Measurements from ENCODE around the gene SH3BP4. TPM values are rescaled to one million over a fixed set of nuclear protein-coding genes. Genes with fewer than 3 reads are reported as not detected.
A peak's percentile ranks its signal among the peaks of the same experiment; 100 is the strongest.

The SH3BP4 gene
- total and polyA plus RNA-seq, 4 donors, result 4.5 to 32.2 (median 16.3) TPM

- Histone ChIP-seq H3K27ac (ENCODE audit: low read depth in 1 of 2, low read length in 2 of 2) (no peak overlapping the region), H3K4me3 (ENCODE audit: low read length in 2 of 2) (no peak overlapping the region), H3K36me3 (ENCODE audit: control insufficient read depth in 1 of 2, insufficient read depth in 2 of 2, low read length in 1 of 2) (no peaks in the 10 kb centered on the region), H3K4me1 (ENCODE audit: control insufficient read depth in 1 of 2, insufficient read depth in 2 of 2, low read length in 2 of 2) (no peaks in the 10 kb centered on the region), H3K27me3 (ENCODE audit: control insufficient read depth in 1 of 2, insufficient read depth in 2 of 2, low read length in 1 of 2) (no peaks in the 10 kb centered on the region), H3K9me3 (ENCODE audit: control insufficient read depth, low read length) (no peaks in the 10 kb centered on the region)
- no peak for ATAC-seq (ENCODE audit: low FRiP score)
- 88 to 89% methylated on average over 9 of the region's 9 CpGs for WGBS, 2 donors
- no peak for DNase-seq
- intact Hi-C loops (cut with DNase I), result no loop called here
These were observed 140.2 kb downstream of the SH3BP4 start for GRCh38 chr2:235091983-235092382.

GRCh38 chr2:235092433-235093223, 140.8 kb downstream of the SH3BP4 start:
- Histone ChIP-seq H3K4me1 (ENCODE audit: control insufficient read depth in 1 of 2, insufficient read depth in 2 of 2, low read length in 2 of 2) (no peaks in the 10 kb centered on the region), H3K36me3 (ENCODE audit: control insufficient read depth in 1 of 2, insufficient read depth in 2 of 2, low read length in 1 of 2) (no peaks in the 10 kb centered on the region), H3K27ac (ENCODE audit: low read depth in 1 of 2, low read length in 2 of 2) (no peak overlapping the region), H3K27me3 (ENCODE audit: control insufficient read depth in 1 of 2, insufficient read depth in 2 of 2, low read length in 1 of 2) (no peaks in the 10 kb centered on the region), H3K4me3 (ENCODE audit: low read length in 2 of 2) (no peak overlapping the region), H3K9me3 (ENCODE audit: control insufficient read depth, low read length) (no peaks in the 10 kb centered on the region)
- intact Hi-C loops (cut with DNase I), result no loop called here
- no peak for DNase-seq
- ATAC-seq (ENCODE audit: low FRiP score), result no peak
- 93 to 95% methylated on average over 17 of the region's 17 CpGs for WGBS, 2 donors

- DNase-seq (no peak), ATAC-seq (ENCODE audit: low FRiP score) (no peak)
- intact Hi-C loops (cut with DNase I), result no loop called here
- no peak overlapping the region for H3K4me3 ChIP-seq (ENCODE audit: low read length in 2 of 2)
- H3K27ac ChIP-seq (ENCODE audit: low read depth in 1 of 2, low read length in 2 of 2), result no peak overlapping the region
- H3K4me1 ChIP-seq (ENCODE audit: control insufficient read depth in 1 of 2, insufficient read depth in 2 of 2, low read length in 2 of 2), result no peaks in the 10 kb centered on the region
- no peaks in the 10 kb centered on the region for H3K36me3 ChIP-seq (ENCODE audit: control insufficient read depth in 1 of 2, insufficient read depth in 2 of 2, low read length in 1 of 2)
- no peaks in the 10 kb centered on the region for H3K9me3 ChIP-seq (ENCODE audit: control insufficient read depth, low read length)
- 85 to 93% methylated on average over 1 of the region's 1 CpG for WGBS, 2 donors
- no peaks in the 10 kb centered on the region for H3K27me3 ChIP-seq (ENCODE audit: control insufficient read depth in 1 of 2, insufficient read depth in 2 of 2, low read length in 1 of 2)
These were observed 142.6 kb downstream of the SH3BP4 start for GRCh38 chr2:235094457-235094856.

- H3K4me3 ChIP-seq (ENCODE audit: low read length in 2 of 2), result no peak overlapping the region
- intact Hi-C loops (cut with DNase I), result no loop called here
- WGBS, 2 donors, result 90 to 95% methylated on average over 2 of the region's 2 CpGs
These were observed 143.8 kb downstream of the SH3BP4 start for GRCh38 chr2:235095569-235095968.

GRCh38 chr2:235096447-235096846, 144.6 kb downstream of the SH3BP4 start:
- ATAC-seq (ENCODE audit: low FRiP score), result no peak
- no peak overlapping the region for H3K4me3 ChIP-seq (ENCODE audit: low read length in 2 of 2)
- WGBS, 2 donors, result 95 to 96% methylated on average over 4 of the region's 4 CpGs
- H3K4me1 ChIP-seq (ENCODE audit: control insufficient read depth in 1 of 2, insufficient read depth in 2 of 2, low read length in 2 of 2), result no peaks in the 10 kb centered on the region
- intact Hi-C loops (cut with DNase I), result no loop called here
- no peak overlapping the region for H3K27ac ChIP-seq (ENCODE audit: low read depth in 1 of 2, low read length in 2 of 2)
- no peaks in the 10 kb centered on the region for H3K36me3 ChIP-seq (ENCODE audit: control insufficient read depth in 1 of 2, insufficient read depth in 2 of 2, low read length in 1 of 2)
- no peaks in the 10 kb centered on the region for H3K27me3 ChIP-seq (ENCODE audit: control insufficient read depth in 1 of 2, insufficient read depth in 2 of 2, low read length in 1 of 2)
- H3K9me3 ChIP-seq (ENCODE audit: control insufficient read depth, low read length), result no peaks in the 10 kb centered on the region
- DNase-seq, result no peak

More at GRCh38 chr2:235095569-235095968, 143.8 kb downstream of the SH3BP4 start:
- DNase-seq, result no peak
- Histone ChIP-seq H3K27me3 (ENCODE audit: control insufficient read depth in 1 of 2, insufficient read depth in 2 of 2, low read length in 1 of 2) (no peaks in the 10 kb centered on the region), H3K36me3 (ENCODE audit: control insufficient read depth in 1 of 2, insufficient read depth in 2 of 2, low read length in 1 of 2) (no peaks in the 10 kb centered on the region), H3K27ac (ENCODE audit: low read depth in 1 of 2, low read length in 2 of 2) (no peak overlapping the region), H3K4me1 (ENCODE audit: control insufficient read depth in 1 of 2, insufficient read depth in 2 of 2, low read length in 2 of 2) (no peaks in the 10 kb centered on the region), H3K9me3 (ENCODE audit: control insufficient read depth, low read length) (no peaks in the 10 kb centered on the region)
- no peak for ATAC-seq (ENCODE audit: low FRiP score)

- Histone ChIP-seq H3K27me3 (ENCODE audit: control insufficient read depth in 1 of 2, insufficient read depth in 2 of 2, low read length in 1 of 2) (no peaks in the 10 kb centered on the region), H3K36me3 (ENCODE audit: control insufficient read depth in 1 of 2, insufficient read depth in 2 of 2, low read length in 1 of 2) (no peaks in the 10 kb centered on the region), H3K27ac (ENCODE audit: low read depth in 1 of 2, low read length in 2 of 2) (no peak overlapping the region), H3K4me3 (ENCODE audit: low read length in 2 of 2) (no peak overlapping the region), H3K9me3 (ENCODE audit: control insufficient read depth, low read length) (no peaks in the 10 kb centered on the region), H3K4me1 (ENCODE audit: control insufficient read depth in 1 of 2, insufficient read depth in 2 of 2, low read length in 2 of 2) (no peaks in the 10 kb centered on the region)
- DNase-seq (no peak), ATAC-seq (ENCODE audit: low FRiP score) (no peak)
- intact Hi-C loops (cut with DNase I), result no loop called here
- 86 to 87% methylated on average over 6 of the region's 6 CpGs for WGBS, 2 donors
These were observed 145.4 kb downstream of the SH3BP4 start for GRCh38 chr2:235097196-235097595.

GRCh38 chr2:235098269-235098668, 146.5 kb downstream of the SH3BP4 start:
- Histone ChIP-seq H3K27ac (ENCODE audit: low read depth in 1 of 2, low read length in 2 of 2) (no peak overlapping the region), H3K4me3 (ENCODE audit: low read length in 2 of 2) (no peak overlapping the region), H3K27me3 (ENCODE audit: control insufficient read depth in 1 of 2, insufficient read depth in 2 of 2, low read length in 1 of 2) (no peaks in the 10 kb centered on the region), H3K36me3 (ENCODE audit: control insufficient read depth in 1 of 2, insufficient read depth in 2 of 2, low read length in 1 of 2) (no peaks in the 10 kb centered on the region), H3K4me1 (ENCODE audit: control insufficient read depth in 1 of 2, insufficient read depth in 2 of 2, low read length in 2 of 2) (no peaks in the 10 kb centered on the region), H3K9me3 (ENCODE audit: control insufficient read depth, low read length) (no peaks in the 10 kb centered on the region)
- intact Hi-C loops (cut with DNase I), result no loop called here
- no peak for ATAC-seq (ENCODE audit: low FRiP score)
- no peak for DNase-seq
- 71 to 80% methylated on average over 4 of the region's 4 CpGs for WGBS, 2 donors

GRCh38 chr2:235098736-235099494, 147.1 kb downstream of the SH3BP4 start:
- no peaks in the 10 kb centered on the region for H3K9me3 ChIP-seq (ENCODE audit: control insufficient read depth, low read length)
- no peak overlapping the region for H3K4me3 ChIP-seq (ENCODE audit: low read length in 2 of 2)
- H3K27ac ChIP-seq (ENCODE audit: low read depth in 1 of 2, low read length in 2 of 2), result no peak overlapping the region
- no peaks in the 10 kb centered on the region for H3K4me1 ChIP-seq (ENCODE audit: control insufficient read depth in 1 of 2, insufficient read depth in 2 of 2, low read length in 2 of 2)
- 72 to 77% methylated on average over 9 of the region's 9 CpGs for WGBS, 2 donors
- no peaks in the 10 kb centered on the region for H3K36me3 ChIP-seq (ENCODE audit: control insufficient read depth in 1 of 2, insufficient read depth in 2 of 2, low read length in 1 of 2)
- intact Hi-C loops (cut with DNase I), result no loop called here
- no peaks in the 10 kb centered on the region for H3K27me3 ChIP-seq (ENCODE audit: control insufficient read depth in 1 of 2, insufficient read depth in 2 of 2, low read length in 1 of 2)
- no peak for DNase-seq
- no peak for ATAC-seq (ENCODE audit: low FRiP score)

GRCh38 chr2:235102896-235103295, 151.1 kb downstream of the SH3BP4 start:
- no peaks in the 10 kb centered on the region for H3K9me3 ChIP-seq (ENCODE audit: control insufficient read depth, low read length)
- WGBS, 2 donors, result 2 to 6% methylated on average over 9 of the region's 9 CpGs

More at GRCh38 chr2:235102896-235103295, 151.1 kb downstream of the SH3BP4 start:
- ATAC-seq (ENCODE audit: low FRiP score) (no peak), DNase-seq (peak in 1 of 2 donors; percentile 55)
- Histone ChIP-seq H3K4me3 (ENCODE audit: low read length in 2 of 2) (no peak overlapping the region), H3K4me1 (ENCODE audit: control insufficient read depth in 1 of 2, insufficient read depth in 2 of 2, low read length in 2 of 2) (no peaks in the 10 kb centered on the region), H3K27ac (ENCODE audit: low read depth in 1 of 2, low read length in 2 of 2) (no peak overlapping the region), H3K36me3 (ENCODE audit: control insufficient read depth in 1 of 2, insufficient read depth in 2 of 2, low read length in 1 of 2) (no peaks in the 10 kb centered on the region), H3K27me3 (ENCODE audit: control insufficient read depth in 1 of 2, insufficient read depth in 2 of 2, low read length in 1 of 2) (no peaks in the 10 kb centered on the region)
- intact Hi-C loops (cut with DNase I), result no loop called here

All from aorta (tissue), 5 donors.